GM23338 (cell line): ENCODE results near the gene ANKS1B. TPM values are rescaled to one million over a fixed set of nuclear protein-coding genes. Genes with fewer than 3 reads are reported as not detected.

Experiments used
- ATAC-seq: fragments of 200-7000 bp; cut with Tn5 transposase; 3 replicates; pipeline ENCODE4 v1.9.1; 2020
- DNase-seq: peaks from one replicate; pipeline ENCODE4 v3.0.0-alpha.2; 2015; ENCODE audit warnings: low spot score
- H2AFZ ChIP-seq: fragments of 200-600 bp; sonication (generic); 2 replicates; pipeline ENCODE4 v1.8.0; 2016; ENCODE audit warnings: antibody characterized with exemption, mild to moderate bottlenecking, moderate library complexity
- H3F3A ChIP-seq: fragments of 200-600 bp; sonication (generic); replicated peaks from 2 replicates; pipeline ENCODE4 v1.8.0; 2017; ENCODE audit warnings: antibody characterized with exemption, mixed run types, low read depth
- H3K27ac ChIP-seq: fragments of 200-600 bp; sonication (generic); 2 replicates; pipeline ENCODE4 v1.6.1; 2016; ENCODE audit warnings: low read depth
- H3K27me3 ChIP-seq: fragments of 200-600 bp; sonication (generic); 2 replicates; pipeline ENCODE4 v1.8.0; 2016; ENCODE audit warnings: mild to moderate bottlenecking, mixed run types, moderate library complexity; ENCODE audit not compliant: insufficient read depth
- H3K36me3 ChIP-seq: fragments of 200-600 bp; sonication (generic); 2 replicates; pipeline ENCODE4 v1.8.0; 2016; ENCODE audit warnings: mild to moderate bottlenecking; ENCODE audit not compliant: insufficient read depth
- H3K4me1 ChIP-seq: fragments of 200-600 bp; sonication (generic); 2 replicates; pipeline ENCODE4 v1.8.0; 2016; ENCODE audit warnings: mild to moderate bottlenecking, moderate library complexity; ENCODE audit not compliant: insufficient read depth
- H3K4me2 ChIP-seq: fragments of 200-600 bp; sonication (generic); 2 replicates; pipeline ENCODE4 v1.7.1; 2017; ENCODE audit warnings: mixed run types
- H3K4me3 ChIP-seq: fragments of 200-600 bp; sonication (generic); 2 replicates; pipeline ENCODE4 v1.6.1; 2016; ENCODE audit warnings: mixed run types
- H3K79me2 ChIP-seq: fragments of 200-600 bp; sonication (generic); replicated peaks from 2 replicates; pipeline ENCODE4 v1.8.0; 2017; ENCODE audit warnings: mild to moderate bottlenecking; ENCODE audit not compliant: insufficient read depth
- H3K9me2 ChIP-seq: fragments of 200-600 bp; sonication (generic); 2 replicates; pipeline ENCODE4 v1.8.0; 2017; ENCODE audit not compliant: insufficient read depth
- H4K20me1 ChIP-seq: fragments of 200-600 bp; sonication (generic); replicated peaks from 2 replicates; pipeline ENCODE4 v1.8.0; 2017; ENCODE audit warnings: mild to moderate bottlenecking; ENCODE audit not compliant: insufficient read depth
- H3K27ac Mint-ChIP-seq: 2 replicates; pipeline ENCODE4 v1.8.0; 2020; ENCODE audit warnings: inconsistent platforms, mild to moderate bottlenecking, moderate library complexity, mixed read lengths
- H3K27me3 Mint-ChIP-seq: 3 replicates; pipeline ENCODE4 v1.8.0; 2022; ENCODE audit warnings: low read depth, mild to moderate bottlenecking, moderate library complexity, mixed read lengths, inconsistent platforms; ENCODE audit not compliant: insufficient read depth, poor library complexity
- H3K36me3 Mint-ChIP-seq: 3 replicates; pipeline ENCODE4 v1.8.0; 2021; ENCODE audit warnings: low read depth, mild to moderate bottlenecking, inconsistent platforms, moderate library complexity, mixed read lengths
- H3K4me1 Mint-ChIP-seq: 3 replicates; pipeline ENCODE4 v1.8.0; 2020; ENCODE audit warnings: mild to moderate bottlenecking, inconsistent platforms, mixed read lengths
- H3K4me3 Mint-ChIP-seq: 3 replicates; pipeline ENCODE4 v1.8.0; 2021; ENCODE audit warnings: moderate library complexity, mild to moderate bottlenecking, inconsistent platforms, mixed read lengths
- H3K9me3 Mint-ChIP-seq: 3 replicates; pipeline ENCODE4 v1.8.0; 2020; ENCODE audit warnings: moderate library complexity, mild to moderate bottlenecking, inconsistent platforms, mixed read lengths
- CREB1 ChIP-seq: fragments of 250-450 bp; sonication (Bioruptor Pico); IDR thresholded peaks from 2 replicates; pipeline ENCODE4 v1.5.0; 2020; ENCODE audit warnings: low read depth, mild to moderate bottlenecking, moderate library complexity
- ETS1 ChIP-seq: IDR thresholded peaks from 2 replicates; pipeline ENCODE4 v1.6.1; 2016; ENCODE audit warnings: antibody characterized with exemption
- EZH2 ChIP-seq: fragments of 200-600 bp; sonication (generic); IDR thresholded peaks from one replicate; pipeline ENCODE4 v1.8.0; 2017; ENCODE audit warnings: antibody characterized with exemption, mild to moderate bottlenecking, low read depth; ENCODE audit not compliant: unreplicated experiment
- EZH2phosphoT487 ChIP-seq: fragments of 200-600 bp; sonication (generic); IDR thresholded peaks from one replicate; pipeline ENCODE4 v1.8.1; 2018; ENCODE audit warnings: antibody characterized with exemption; ENCODE audit not compliant: unreplicated experiment
- JUNB ChIP-seq: IDR thresholded peaks from one replicate; pipeline ENCODE4 v1.6.1; 2016; ENCODE audit warnings: antibody characterized with exemption; ENCODE audit not compliant: unreplicated experiment
- NANOG ChIP-seq: IDR thresholded peaks from 2 replicates; pipeline ENCODE4 v1.6.1; 2016; ENCODE audit warnings: antibody characterized with exemption, borderline replicate concordance
- POLR2AphosphoS5 ChIP-seq: IDR thresholded peaks from 2 replicates; pipeline ENCODE4 v1.6.1; 2016; ENCODE audit warnings: antibody characterized with exemption, low read depth
- STAT1 ChIP-seq: IDR thresholded peaks from one replicate; pipeline ENCODE4 v1.6.1; 2016; ENCODE audit warnings: antibody characterized with exemption; ENCODE audit not compliant: unreplicated experiment
- ZNF114 ChIP-seq: fragments of 250-450 bp; sonication (Bioruptor Pico); IDR thresholded peaks from 2 replicates; pipeline ENCODE4 v1.5.0; 2020; ENCODE audit warnings: mild to moderate bottlenecking, moderate library complexity
- ZNF331 ChIP-seq: fragments of 250-450 bp; sonication (Bioruptor Pico); IDR thresholded peaks from 2 replicates; pipeline ENCODE4 v1.5.0; 2020; ENCODE audit warnings: low read depth, mild to moderate bottlenecking, moderate library complexity
- polyA plus RNA-seq: library from polyadenylated mRNA; unstranded; fragments of >200 nt; fragmentation: Nextera tagmentation; extraction: Ambion mirVana; gene quantifications from 2 replicates; pipeline ENCODE4 v1.2.1, GENCODE V29; 2016
- total RNA-seq: library from RNA; depleted of rRNA; stranded (reverse); fragments of >200 nt; shearing (Covaris generic); gene quantifications from 2 replicates; pipeline ENCODE4 v1.2.3, GENCODE V29; 2014
- TF ChIP-seq, protein P1 (sequence below), 2 experiments: fragments of 200-600 bp in 1 of 2; sonication (generic) in 1 of 2; conservative IDR thresholded peaks; 2 replicates each; pipeline versions ENCODE4 v1.5.1 to v1.6.1; 2016 to 2017; ENCODE audit warnings: antibody characterized with exemption in 2 of 2, low read depth in 2 of 2, mild to moderate bottlenecking in 2 of 2, moderate library complexity in 1 of 2
- TF ChIP-seq, protein P2 (sequence below): IDR thresholded peaks from one replicate; pipeline ENCODE4 v1.6.1; 2018; ENCODE audit warnings: antibody characterized with exemption; ENCODE audit not compliant: unreplicated experiment
- TF ChIP-seq, protein P3 (sequence below): fragments of 250-450 bp; sonication (Bioruptor Pico); IDR thresholded peaks from 2 replicates; pipeline ENCODE4 v1.5.0; 2020; ENCODE audit warnings: mild to moderate bottlenecking, moderate library complexity

The ANKS1B gene
- total and polyA plus RNA-seq, 2 experiments from 2014 or later = 4.3 to 5.8 TPM

GRCh38 chr12:99772274-99772673 lies 212.5 kb downstream of the ANKS1B start:
- Histone ChIP-seq H3K4me2 (no peak overlapping the region), H3K36me3 (no peaks in the 10 kb centered on the region), H2AFZ (no peak overlapping the region), H3K27ac (no peak overlapping the region), H3F3A (no peaks in the 10 kb centered on the region), H3K4me3 (no peak overlapping the region), H3K27me3 (no peaks in the 10 kb centered on the region), H4K20me1 (no peaks in the 10 kb centered on the region), H3K79me2 (no peaks in the 10 kb centered on the region), H3K4me1 (no peaks in the 10 kb centered on the region), H3K9me2 (no peaks in the 10 kb centered on the region)
- Mint-ChIP-seq H3K36me3 (no peaks in the 10 kb centered on the region), H3K4me3 (no peak overlapping the region), H3K27me3 (no peaks in the 10 kb centered on the region), H3K4me1 (peaks cover 4% of the 10 kb centered on the region; the same call in 2 of the 3 replicates), H3K27ac (no peak overlapping the region), H3K9me3 (no peaks in the 10 kb centered on the region)
- DNase-seq (no peak), ATAC-seq (no peak)
- TF ChIP-seq, protein P1, sequence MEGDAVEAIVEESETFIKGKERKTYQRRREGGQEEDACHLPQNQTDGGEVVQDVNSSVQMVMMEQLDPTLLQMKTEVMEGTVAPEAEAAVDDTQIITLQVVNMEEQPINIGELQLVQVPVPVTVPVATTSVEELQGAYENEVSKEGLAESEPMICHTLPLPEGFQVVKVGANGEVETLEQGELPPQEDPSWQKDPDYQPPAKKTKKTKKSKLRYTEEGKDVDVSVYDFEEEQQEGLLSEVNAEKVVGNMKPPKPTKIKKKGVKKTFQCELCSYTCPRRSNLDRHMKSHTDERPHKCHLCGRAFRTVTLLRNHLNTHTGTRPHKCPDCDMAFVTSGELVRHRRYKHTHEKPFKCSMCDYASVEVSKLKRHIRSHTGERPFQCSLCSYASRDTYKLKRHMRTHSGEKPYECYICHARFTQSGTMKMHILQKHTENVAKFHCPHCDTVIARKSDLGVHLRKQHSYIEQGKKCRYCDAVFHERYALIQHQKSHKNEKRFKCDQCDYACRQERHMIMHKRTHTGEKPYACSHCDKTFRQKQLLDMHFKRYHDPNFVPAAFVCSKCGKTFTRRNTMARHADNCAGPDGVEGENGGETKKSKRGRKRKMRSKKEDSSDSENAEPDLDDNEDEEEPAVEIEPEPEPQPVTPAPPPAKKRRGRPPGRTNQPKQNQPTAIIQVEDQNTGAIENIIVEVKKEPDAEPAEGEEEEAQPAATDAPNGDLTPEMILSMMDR (conservative IDR thresholded peaks at IDR 0.05; ENCODE audit: low read depth in 2 of 2) = no peak
- TF ChIP-seq ZNF114 (no peak), ZNF331 (CRISPR knock-in tag) (no peak), EZH2 (no peak), STAT1 (no peak), JUNB (no peak), NANOG (no peak), CREB1 (CRISPR knock-in tag) (no peak), EZH2phosphoT487 (no peak), POLR2AphosphoS5 (no peak), ETS1 (no peak)
- TF ChIP-seq, protein P2, sequence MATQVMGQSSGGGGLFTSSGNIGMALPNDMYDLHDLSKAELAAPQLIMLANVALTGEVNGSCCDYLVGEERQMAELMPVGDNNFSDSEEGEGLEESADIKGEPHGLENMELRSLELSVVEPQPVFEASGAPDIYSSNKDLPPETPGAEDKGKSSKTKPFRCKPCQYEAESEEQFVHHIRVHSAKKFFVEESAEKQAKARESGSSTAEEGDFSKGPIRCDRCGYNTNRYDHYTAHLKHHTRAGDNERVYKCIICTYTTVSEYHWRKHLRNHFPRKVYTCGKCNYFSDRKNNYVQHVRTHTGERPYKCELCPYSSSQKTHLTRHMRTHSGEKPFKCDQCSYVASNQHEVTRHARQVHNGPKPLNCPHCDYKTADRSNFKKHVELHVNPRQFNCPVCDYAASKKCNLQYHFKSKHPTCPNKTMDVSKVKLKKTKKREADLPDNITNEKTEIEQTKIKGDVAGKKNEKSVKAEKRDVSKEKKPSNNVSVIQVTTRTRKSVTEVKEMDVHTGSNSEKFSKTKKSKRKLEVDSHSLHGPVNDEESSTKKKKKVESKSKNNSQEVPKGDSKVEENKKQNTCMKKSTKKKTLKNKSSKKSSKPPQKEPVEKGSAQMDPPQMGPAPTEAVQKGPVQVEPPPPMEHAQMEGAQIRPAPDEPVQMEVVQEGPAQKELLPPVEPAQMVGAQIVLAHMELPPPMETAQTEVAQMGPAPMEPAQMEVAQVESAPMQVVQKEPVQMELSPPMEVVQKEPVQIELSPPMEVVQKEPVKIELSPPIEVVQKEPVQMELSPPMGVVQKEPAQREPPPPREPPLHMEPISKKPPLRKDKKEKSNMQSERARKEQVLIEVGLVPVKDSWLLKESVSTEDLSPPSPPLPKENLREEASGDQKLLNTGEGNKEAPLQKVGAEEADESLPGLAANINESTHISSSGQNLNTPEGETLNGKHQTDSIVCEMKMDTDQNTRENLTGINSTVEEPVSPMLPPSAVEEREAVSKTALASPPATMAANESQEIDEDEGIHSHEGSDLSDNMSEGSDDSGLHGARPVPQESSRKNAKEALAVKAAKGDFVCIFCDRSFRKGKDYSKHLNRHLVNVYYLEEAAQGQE = no peak
- TF ChIP-seq, protein P3, sequence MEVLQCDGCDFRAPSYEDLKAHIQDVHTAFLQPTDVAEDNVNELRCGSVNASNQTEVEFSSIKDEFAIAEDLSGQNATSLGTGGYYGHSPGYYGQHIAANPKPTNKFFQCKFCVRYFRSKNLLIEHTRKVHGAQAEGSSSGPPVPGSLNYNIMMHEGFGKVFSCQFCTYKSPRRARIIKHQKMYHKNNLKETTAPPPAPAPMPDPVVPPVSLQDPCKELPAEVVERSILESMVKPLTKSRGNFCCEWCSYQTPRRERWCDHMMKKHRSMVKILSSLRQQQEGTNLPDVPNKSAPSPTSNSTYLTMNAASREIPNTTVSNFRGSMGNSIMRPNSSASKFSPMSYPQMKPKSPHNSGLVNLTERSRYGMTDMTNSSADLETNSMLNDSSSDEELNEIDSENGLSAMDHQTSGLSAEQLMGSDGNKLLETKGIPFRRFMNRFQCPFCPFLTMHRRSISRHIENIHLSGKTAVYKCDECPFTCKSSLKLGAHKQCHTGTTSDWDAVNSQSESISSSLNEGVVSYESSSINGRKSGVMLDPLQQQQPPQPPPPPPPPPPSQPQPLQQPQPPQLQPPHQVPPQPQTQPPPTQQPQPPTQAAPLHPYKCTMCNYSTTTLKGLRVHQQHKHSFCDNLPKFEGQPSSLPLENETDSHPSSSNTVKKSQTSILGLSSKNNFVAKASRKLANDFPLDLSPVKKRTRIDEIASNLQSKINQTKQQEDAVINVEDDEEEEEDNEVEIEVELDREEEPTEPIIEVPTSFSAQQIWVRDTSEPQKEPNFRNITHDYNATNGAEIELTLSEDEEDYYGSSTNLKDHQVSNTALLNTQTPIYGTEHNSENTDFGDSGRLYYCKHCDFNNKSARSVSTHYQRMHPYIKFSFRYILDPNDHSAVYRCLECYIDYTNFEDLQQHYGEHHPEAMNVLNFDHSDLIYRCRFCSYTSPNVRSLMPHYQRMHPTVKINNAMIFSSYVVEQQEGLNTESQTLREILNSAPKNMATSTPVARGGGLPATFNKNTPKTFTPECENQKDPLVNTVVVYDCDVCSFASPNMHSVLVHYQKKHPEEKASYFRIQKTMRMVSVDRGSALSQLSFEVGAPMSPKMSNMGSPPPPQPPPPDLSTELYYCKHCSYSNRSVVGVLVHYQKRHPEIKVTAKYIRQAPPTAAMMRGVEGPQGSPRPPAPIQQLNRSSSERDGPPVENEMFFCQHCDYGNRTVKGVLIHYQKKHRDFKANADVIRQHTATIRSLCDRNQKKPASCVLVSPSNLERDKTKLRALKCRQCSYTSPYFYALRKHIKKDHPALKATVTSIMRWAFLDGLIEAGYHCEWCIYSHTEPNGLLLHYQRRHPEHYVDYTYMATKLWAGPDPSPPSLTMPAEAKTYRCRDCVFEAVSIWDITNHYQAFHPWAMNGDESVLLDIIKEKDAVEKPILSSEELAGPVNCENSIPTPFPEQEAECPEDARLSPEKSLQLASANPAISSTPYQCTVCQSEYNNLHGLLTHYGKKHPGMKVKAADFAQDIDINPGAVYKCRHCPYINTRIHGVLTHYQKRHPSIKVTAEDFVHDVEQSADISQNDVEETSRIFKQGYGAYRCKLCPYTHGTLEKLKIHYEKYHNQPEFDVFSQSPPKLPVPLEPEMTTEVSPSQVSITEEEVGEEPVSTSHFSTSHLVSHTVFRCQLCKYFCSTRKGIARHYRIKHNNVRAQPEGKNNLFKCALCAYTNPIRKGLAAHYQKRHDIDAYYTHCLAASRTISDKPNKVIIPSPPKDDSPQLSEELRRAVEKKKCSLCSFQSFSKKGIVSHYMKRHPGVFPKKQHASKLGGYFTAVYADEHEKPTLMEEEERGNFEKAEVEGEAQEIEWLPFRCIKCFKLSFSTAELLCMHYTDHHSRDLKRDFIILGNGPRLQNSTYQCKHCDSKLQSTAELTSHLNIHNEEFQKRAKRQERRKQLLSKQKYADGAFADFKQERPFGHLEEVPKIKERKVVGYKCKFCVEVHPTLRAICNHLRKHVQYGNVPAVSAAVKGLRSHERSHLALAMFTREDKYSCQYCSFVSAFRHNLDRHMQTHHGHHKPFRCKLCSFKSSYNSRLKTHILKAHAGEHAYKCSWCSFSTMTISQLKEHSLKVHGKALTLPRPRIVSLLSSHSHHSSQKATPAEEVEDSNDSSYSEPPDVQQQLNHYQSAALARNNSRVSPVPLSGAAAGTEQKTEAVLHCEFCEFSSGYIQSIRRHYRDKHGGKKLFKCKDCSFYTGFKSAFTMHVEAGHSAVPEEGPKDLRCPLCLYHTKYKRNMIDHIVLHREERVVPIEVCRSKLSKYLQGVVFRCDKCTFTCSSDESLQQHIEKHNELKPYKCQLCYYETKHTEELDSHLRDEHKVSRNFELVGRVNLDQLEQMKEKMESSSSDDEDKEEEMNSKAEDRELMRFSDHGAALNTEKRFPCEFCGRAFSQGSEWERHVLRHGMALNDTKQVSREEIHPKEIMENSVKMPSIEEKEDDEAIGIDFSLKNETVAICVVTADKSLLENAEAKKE (CRISPR knock-in tag) = no peak
